GM18861 (cell line): Measurements from ENCODE around the gene ZNF440.
A peak's percentile ranks its signal among the peaks of the same experiment; 100 is the strongest.
"Not testable (repeated sequence)": the region's sequence is repeated elsewhere in the genome, so short reads cannot be mapped to it uniquely, and the experiment has no call there.

Experiments
- ATAC-seq: cut with Tn5 transposase; IDR thresholded peaks from one replicate; pipeline ENCODE4 v1.9.1; 2021; ENCODE audit not compliant: unreplicated experiment

Gene ZNF440

GRCh38 chr19:11814029-11814699, at the start of gene ZNF440:
ZNF440 (plus strand) TSS chr19:11814273; CDS start chr19:11814448, 175 bp downstream.
- ATAC-seq: peak; percentile 94

GRCh38 chr19:11766597-11767591, 47.2 kb upstream of the ZNF440 start, which contains the start of gene ZNF441:
ZNF441 (plus strand) TSS chr19:11767000; CDS start chr19:11767194, 194 bp downstream.
- ATAC-seq: peak; percentile 70

- no peak for ATAC-seq
Observed at GRCh38 chr19:11767633-11768133, 46.4 kb upstream of the ZNF440 start.

GRCh38 chr19:11769995-11770394, 44.1 kb upstream of the ZNF440 start:
- ATAC-seq: no peak

- ATAC-seq: not testable (repeated sequence)
Observed at GRCh38 chr19:11771520-11771919, 42.6 kb upstream of the ZNF440 start.

GRCh38 chr19:11776669-11777068, 37.4 kb upstream of the ZNF440 start:
- ATAC-seq: not testable (repeated sequence)

GRCh38 chr19:11780431-11781020, 33.5 kb upstream of the ZNF440 start:
- no peak for ATAC-seq

- ATAC-seq: no peak
Observed at GRCh38 chr19:11781295-11782057, 32.6 kb upstream of the ZNF440 start.

- no peak for ATAC-seq
Observed at GRCh38 chr19:11783767-11784166, 30.3 kb upstream of the ZNF440 start.

GRCh38 chr19:11784356-11784755, 29.7 kb upstream of the ZNF440 start:
- ATAC-seq: no peak

GRCh38 chr19:11787536-11787935, 26.5 kb upstream of the ZNF440 start:
- ATAC-seq: no peak

- ATAC-seq: no peak
Observed at GRCh38 chr19:11792942-11793341, 21.1 kb upstream of the ZNF440 start.

- no peak for ATAC-seq
Observed at GRCh38 chr19:11797491-11797890, 16.6 kb upstream of the ZNF440 start.

GRCh38 chr19:11798391-11799330, 15.4 kb upstream of the ZNF440 start, which contains the start of gene ZNF491:
ZNF491 (plus strand) TSS chr19:11798523; CDS start chr19:11805954, 7,431 bp downstream.
- ATAC-seq: peak; percentile 89

- no peak for ATAC-seq
Observed at GRCh38 chr19:11806354-11807098, 7.5 kb upstream of the ZNF440 start.

- ATAC-seq: no peak
Observed at GRCh38 chr19:11807099-11807380, 7.0 kb upstream of the ZNF440 start.

- ATAC-seq: peak; percentile 18
Observed at GRCh38 chr19:11813703-11814028, 407 bp upstream of the ZNF440 start.

- no peak for ATAC-seq
Observed at GRCh38 chr19:11814700-11815035, 595 bp downstream of the ZNF440 start.

GRCh38 chr19:11821474-11822109, 7.5 kb downstream of the ZNF440 start:
- no peak for ATAC-seq
